Endothelial cell of umbilical vein (primary cell): ENCODE measurements around the gene NKAIN4. TPM values are rescaled to one million over a fixed set of nuclear protein-coding genes. Genes with fewer than 3 reads are reported as not detected.

Source experiments
- BruUV-seq: library from RNA; stranded (reverse); fragments of 400-500 nt; replicated peaks from 2 replicates; lab custom pipeline; 2021; lab: Mats Ljungman, UMichigan
- CTCF ChIA-PET: fragments of 300-600, 350-600 bp; sonication (Branson Sonifier 250); formaldehyde crosslinking; loops from one replicate; lab custom pipeline; 2021; ENCODE audit warnings: antibody characterized with exemption, inconsistent platforms; lab: Charles Lee
- POLR2A ChIA-PET: fragments of 300-600, 350-600 bp; sonication (Branson Sonifier 250); formaldehyde crosslinking; loops from one replicate; lab custom pipeline; 2021; ENCODE audit warnings: antibody characterized with exemption, inconsistent platforms; lab: Charles Lee
- DNase-seq: peaks from one replicate; pipeline ENCODE4 v3.0.0-alpha.2; 2011; ENCODE audit warnings: low read depth, low spot score
- FAIRE-seq: peaks from 2 replicates; lab custom pipeline; 2011; peaks lifted over from hg19 to GRCh38; lab: Jason Lieb, UNC
- H2AFZ ChIP-seq: 2 replicates; pipeline ENCODE4 v1.6.0; 2012; ENCODE audit warnings: low read depth, low read length, control low read depth, inconsistent platforms
- H3K27ac ChIP-seq: 2 replicates; pipeline ENCODE4 v1.5.1; 2011; ENCODE audit warnings: low read depth, mild to moderate bottlenecking, control low read depth, low read length, moderate library complexity; ENCODE audit not compliant: insufficient read depth
- H3K27me3 ChIP-seq, 2 experiments: 2 replicates each; pipeline versions ENCODE4 v1.6.0 to v1.6.1; 2011; ENCODE audit warnings: low read length in 2 of 2, mixed read lengths in 1 of 2; ENCODE audit not compliant: control insufficient read depth in 2 of 2, insufficient read depth in 2 of 2
- H3K36me3 ChIP-seq, 2 experiments: 2 replicates in 1 of 2; 3 replicates in 1 of 2; pipeline ENCODE4 v1.5.1; 2011; ENCODE audit warnings: low read length in 2 of 2, mild to moderate bottlenecking in 1 of 2, moderate library complexity in 1 of 2; ENCODE audit not compliant: control insufficient read depth in 2 of 2, insufficient read depth in 2 of 2; ENCODE audit errors: extremely low read depth in 1 of 2
- H3K4me1 ChIP-seq: 3 replicates; pipeline ENCODE4 v1.5.1; 2011; ENCODE audit warnings: mild to moderate bottlenecking, low read length; ENCODE audit not compliant: control insufficient read depth, insufficient read depth; ENCODE audit errors: extremely low read depth
- H3K4me2 ChIP-seq: 2 replicates; pipeline ENCODE4 v1.6.1; 2011; ENCODE audit warnings: low read length, control low read depth, mixed read lengths; ENCODE audit not compliant: insufficient read depth
- H3K4me3 ChIP-seq, 3 experiments: fragments of 200-600 bp in 1 of 3; sonication (generic), shearing (Covaris generic) in 1 of 3; replicated peaks in 1 of 3; 2 replicates each; pipeline ENCODE4 v1.5.1; 2011 to 2016; ENCODE audit warnings: control low read depth in 3 of 3, low read length in 3 of 3, mild to moderate bottlenecking in 2 of 3, inconsistent platforms in 1 of 3, low read depth in 1 of 3, moderate library complexity in 1 of 3; ENCODE audit not compliant: insufficient read depth in 1 of 3
- H3K79me2 ChIP-seq: 2 replicates; pipeline ENCODE4 v1.6.0; 2012; ENCODE audit warnings: low read length, inconsistent platforms; ENCODE audit not compliant: control insufficient read depth, insufficient read depth
- H3K9ac ChIP-seq: replicated peaks from 2 replicates; pipeline ENCODE3; 2011; ENCODE audit warnings: low read length, control low read depth; ENCODE audit not compliant: insufficient read depth; ENCODE audit errors: extremely low read depth
- H3K9me1 ChIP-seq: replicated peaks from 3 replicates; pipeline ENCODE4 v1.6.0; 2011; ENCODE audit warnings: mild to moderate bottlenecking, low read length; ENCODE audit not compliant: control insufficient read depth, insufficient read depth; ENCODE audit errors: extremely low read depth
- H3K9me3 ChIP-seq: replicated peaks from 2 replicates; pipeline ENCODE4 v1.5.1; 2012; ENCODE audit warnings: low read length, inconsistent platforms; ENCODE audit not compliant: control insufficient read depth, insufficient read depth
- H4K20me1 ChIP-seq: replicated peaks from 2 replicates; pipeline ENCODE3; 2011; ENCODE audit warnings: mild to moderate bottlenecking, low read length; ENCODE audit not compliant: control insufficient read depth, insufficient read depth; ENCODE audit errors: extremely low read depth
- EZH2 ChIP-seq: IDR thresholded peaks from 2 replicates; pipeline ENCODE4 v1.6.1; 2012; ENCODE audit warnings: borderline replicate concordance, low read depth, mild to moderate bottlenecking, moderate library complexity, low read length, inconsistent platforms; ENCODE audit not compliant: severe bottlenecking
- FOS ChIP-seq: IDR thresholded peaks from 2 replicates; pipeline ENCODE4 v1.6.1; 2011; ENCODE audit warnings: mild to moderate bottlenecking, low read length, moderate library complexity, borderline replicate concordance; ENCODE audit not compliant: insufficient read depth
- GATA2 ChIP-seq: IDR thresholded peaks from 2 replicates; pipeline ENCODE4 v1.7.0; 2011; ENCODE audit warnings: low read depth, mild to moderate bottlenecking, moderate library complexity, mixed read lengths, low read length; ENCODE audit not compliant: insufficient read length, insufficient read depth
- JUN ChIP-seq: IDR thresholded peaks from 2 replicates; pipeline ENCODE4 v1.6.1; 2011; ENCODE audit warnings: borderline replicate concordance, low read depth; ENCODE audit not compliant: insufficient read length, insufficient read depth
- MAX ChIP-seq: IDR thresholded peaks from 2 replicates; pipeline ENCODE4 v1.6.1; 2011; ENCODE audit not compliant: insufficient read depth, insufficient read length
- MYC ChIP-seq: IDR thresholded peaks from one replicate; pipeline ENCODE4 v1.6.1; 2011; ENCODE audit warnings: mild to moderate bottlenecking, low read depth, low read length
- POLR2A ChIP-seq: IDR thresholded peaks from 2 replicates; pipeline ENCODE4 v1.6.1; 2012; ENCODE audit warnings: low read depth, mild to moderate bottlenecking, control low read depth, low read length
- POLR2AphosphoS5 ChIP-seq: IDR thresholded peaks from 2 replicates; pipeline ENCODE4 v1.6.1; 2012; ENCODE audit warnings: low read depth, mild to moderate bottlenecking, control low read depth, low read length, moderate library complexity; ENCODE audit not compliant: insufficient read depth
- dilution Hi-C: fragments of 300-500 bp; cut with MboI; formaldehyde crosslinking; loops from one replicate; pipeline ENCODE4 v1.15.0; 2019; ENCODE audit warnings: low sequenced_read_pairs; ENCODE audit not compliant: extremely low pct_ligation_motif_present
- intact Hi-C: fragments of 100-400 bp; cut with micrococcal nuclease; formaldehyde crosslinking; loops from one replicate; pipeline ENCODE4 v1.10.0; 2022
- polyA plus RNA-seq, 4 experiments: library from polyadenylated mRNA; depleted of rRNA in 3 of 4; stranded (reverse) in 3 of 4; unstranded in 1 of 4; fragments of >200 nt; gene quantifications; 2 replicates each; pipeline versions ENCODE4 v1.2.1 to v1.2.3, GENCODE V29; 2011 to 2012; ENCODE audit warnings: missing spikeins in 1 of 4
- total RNA-seq: library from RNA; stranded (reverse); gene quantifications from 2 replicates; pipeline ENCODE4 v1.2.3, GENCODE V29; 2021
- TF ChIP-seq, protein P1 (sequence below), 2 donors: IDR thresholded peaks; 1 replicate in 1 of 2; 2 replicates in 1 of 2; pipeline ENCODE4 v1.5.1; 2011; ENCODE audit warnings: low read length in 2 of 2, mild to moderate bottlenecking in 2 of 2, moderate library complexity in 2 of 2, control low read depth in 1 of 2, inconsistent platforms in 1 of 2, low read depth in 1 of 2; ENCODE audit not compliant: insufficient read depth in 1 of 2; ENCODE audit errors: extremely low read depth in 1 of 2

Gene NKAIN4
- total and polyA plus RNA-seq, 2 donors (not counting 3 experiments of a cell fraction or from before 2014, with no cell fraction given), result 0.04 TPM; not detected in 1

- peaks cover 4% of the 10 kb centered on the region for H4K20me1 ChIP-seq
- no peaks in the 10 kb centered on the region for H3K9me3 ChIP-seq
- H3K27ac ChIP-seq, result no peak overlapping the region
- H3K4me2 ChIP-seq, result no peak overlapping the region
- peaks cover 17 to 31% of the 10 kb centered on the region in 2 experiments for H3K36me3 ChIP-seq
- ChIA-PET POLR2A (no interaction called here), CTCF (interaction anchor here (0.8 to 2.8 kb wide), 3 partner anchors 11 to 21 kb away, joined by 3 to 16 read pairs (median 3); no protein-coding TSS in a partner anchor)
- DNase-seq (no peak), FAIRE-seq (no peak)
- H3K4me3 ChIP-seq, result no peak overlapping the region
- H3K9ac ChIP-seq, result no peak overlapping the region
- dilution Hi-C loops, result no loop called here
- peaks cover 80% of the 10 kb centered on the region for H3K79me2 ChIP-seq
- TF ChIP-seq, protein P1, sequence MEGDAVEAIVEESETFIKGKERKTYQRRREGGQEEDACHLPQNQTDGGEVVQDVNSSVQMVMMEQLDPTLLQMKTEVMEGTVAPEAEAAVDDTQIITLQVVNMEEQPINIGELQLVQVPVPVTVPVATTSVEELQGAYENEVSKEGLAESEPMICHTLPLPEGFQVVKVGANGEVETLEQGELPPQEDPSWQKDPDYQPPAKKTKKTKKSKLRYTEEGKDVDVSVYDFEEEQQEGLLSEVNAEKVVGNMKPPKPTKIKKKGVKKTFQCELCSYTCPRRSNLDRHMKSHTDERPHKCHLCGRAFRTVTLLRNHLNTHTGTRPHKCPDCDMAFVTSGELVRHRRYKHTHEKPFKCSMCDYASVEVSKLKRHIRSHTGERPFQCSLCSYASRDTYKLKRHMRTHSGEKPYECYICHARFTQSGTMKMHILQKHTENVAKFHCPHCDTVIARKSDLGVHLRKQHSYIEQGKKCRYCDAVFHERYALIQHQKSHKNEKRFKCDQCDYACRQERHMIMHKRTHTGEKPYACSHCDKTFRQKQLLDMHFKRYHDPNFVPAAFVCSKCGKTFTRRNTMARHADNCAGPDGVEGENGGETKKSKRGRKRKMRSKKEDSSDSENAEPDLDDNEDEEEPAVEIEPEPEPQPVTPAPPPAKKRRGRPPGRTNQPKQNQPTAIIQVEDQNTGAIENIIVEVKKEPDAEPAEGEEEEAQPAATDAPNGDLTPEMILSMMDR (IDR thresholded peaks at IDR 0.05; ENCODE audit: extremely low read depth in 1 of 2, insufficient read depth in 1 of 2, low read depth in 1 of 2, low read length in 2 of 2), result no peak
- TF ChIP-seq POLR2AphosphoS5 (no peak), FOS (no peak), JUN (no peak), EZH2 (no peak), POLR2A (no peak), MYC (no peak), GATA2 (no peak), MAX (no peak)
- intact Hi-C loops, result no loop called here
- H3K9me1 ChIP-seq, result no peaks in the 10 kb centered on the region
- no peaks in the 10 kb centered on the region for H3K27me3 ChIP-seq
- BruUV-seq, result no TSS peak
- no peak overlapping the region for H2AFZ ChIP-seq
- H3K4me1 ChIP-seq, result peaks cover 13% of the 10 kb centered on the region
Measured at GRCh38 chr20:63212393-63212730, 41.9 kb downstream of the NKAIN4 start.
